NCI-H524 treated with DMSO at 0.1 percent for 48 hours (cell line): Measurements from ENCODE around the gene ZNF567.
"Not testable (repeated sequence)": the region's sequence is repeated elsewhere in the genome, so short reads cannot be mapped to it uniquely, and the experiment has no call there.

ENCODE experiments used
- DNase-seq: peaks from one replicate; lab custom pipeline; 2025; lab: John Stamatoyannopoulos, UW

Gene ZNF567

GRCh38 chr19:36687214-36688056 lies at the start of gene ZNF567:
Gene ZNF567 (plus strand): TSS chr19:36687612. CDS start chr19:36694868, 7,256 bp downstream.
- DNase-seq: peak; percentile 82

DNA sequence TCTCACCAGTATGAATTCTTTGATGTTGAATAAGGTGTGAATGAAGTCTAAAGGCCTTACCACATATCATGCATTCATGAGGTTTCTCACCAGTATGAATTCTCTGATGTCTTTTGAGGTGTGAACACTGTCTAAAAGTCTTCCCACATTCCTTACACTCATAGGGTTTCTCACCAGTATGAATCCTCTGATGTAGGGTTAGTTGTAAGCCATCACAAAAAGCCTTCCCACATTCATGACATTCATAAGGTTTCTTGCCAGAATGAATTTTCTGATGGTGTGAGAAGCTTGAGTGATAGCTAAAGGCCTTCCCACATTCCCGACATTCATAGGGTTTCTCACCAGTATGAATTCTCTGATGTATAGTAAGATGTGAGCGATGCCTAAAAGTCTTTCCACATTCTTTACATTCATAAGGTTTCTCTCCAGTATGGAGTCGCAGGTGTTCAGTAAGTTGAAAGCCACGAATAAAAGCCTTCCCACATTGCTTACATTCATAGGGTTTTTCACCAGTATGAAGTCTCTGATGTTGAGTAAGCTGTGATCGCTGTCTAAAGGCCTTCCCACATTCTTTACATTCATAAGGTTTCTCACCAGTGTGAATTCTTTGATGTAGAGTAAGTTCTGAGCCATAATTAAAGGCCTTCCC lies 48.4 kb upstream of the ZNF567 start:
- DNase-seq: no peak

DNA sequence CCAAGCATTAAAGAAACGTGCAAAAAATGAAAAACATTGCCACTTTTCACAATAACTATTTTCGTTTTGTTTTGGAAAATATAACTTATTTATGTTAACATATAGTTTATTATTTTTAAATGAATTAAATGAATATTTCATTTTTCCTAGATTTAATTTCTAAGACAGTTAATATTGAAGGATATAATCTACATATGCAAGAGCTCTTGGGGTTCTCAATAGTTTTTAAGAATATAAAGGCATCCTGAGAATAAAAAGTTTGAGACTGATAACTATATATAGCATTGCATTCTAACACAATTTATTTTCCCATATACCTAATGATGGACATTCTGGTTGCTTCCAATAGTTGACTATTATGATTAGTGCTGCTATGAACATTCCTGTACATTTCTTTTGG lies 40.7 kb upstream of the ZNF567 start:
- DNase-seq: no peak

DNA sequence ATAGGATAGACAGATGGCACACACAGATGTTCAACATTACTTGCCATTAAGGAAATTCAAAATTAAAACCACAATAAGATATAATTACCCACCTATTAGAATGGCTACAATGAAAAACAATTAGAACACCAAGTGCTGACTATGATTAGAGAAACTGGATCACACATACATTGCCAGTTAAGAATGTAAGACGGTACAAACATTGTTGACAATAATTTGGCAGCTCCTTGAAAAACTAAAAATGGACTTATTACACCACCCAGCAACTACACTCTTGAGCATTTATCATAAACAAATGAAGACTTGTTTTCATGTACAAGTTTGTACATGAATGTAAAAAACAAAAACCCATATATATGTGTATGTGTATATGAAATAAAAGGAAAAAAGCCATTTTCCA lies 34.5 kb upstream of the ZNF567 start:
- peak; percentile 4 for DNase-seq

DNA sequence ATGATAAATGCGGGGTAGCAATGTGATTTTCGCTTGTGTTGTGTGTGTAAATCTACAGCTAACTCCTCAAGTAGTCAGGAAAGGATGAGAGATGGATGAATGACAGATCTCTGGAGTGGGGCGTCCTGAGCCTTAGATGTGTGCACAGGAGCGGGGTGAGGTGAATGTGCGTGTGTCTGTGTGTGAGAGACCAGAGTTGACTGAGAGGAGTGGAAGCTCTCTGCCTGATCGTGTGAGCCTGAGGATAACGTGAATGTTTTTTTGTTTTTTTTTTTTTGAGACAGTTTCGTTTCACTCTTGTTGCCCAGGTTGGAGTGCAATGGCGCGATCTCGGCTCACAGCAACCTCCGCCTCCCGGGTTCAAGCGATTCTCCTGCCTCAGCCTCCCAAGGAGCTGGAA lies 21.6 kb upstream of the ZNF567 start:
- no peak for DNase-seq

DNA sequence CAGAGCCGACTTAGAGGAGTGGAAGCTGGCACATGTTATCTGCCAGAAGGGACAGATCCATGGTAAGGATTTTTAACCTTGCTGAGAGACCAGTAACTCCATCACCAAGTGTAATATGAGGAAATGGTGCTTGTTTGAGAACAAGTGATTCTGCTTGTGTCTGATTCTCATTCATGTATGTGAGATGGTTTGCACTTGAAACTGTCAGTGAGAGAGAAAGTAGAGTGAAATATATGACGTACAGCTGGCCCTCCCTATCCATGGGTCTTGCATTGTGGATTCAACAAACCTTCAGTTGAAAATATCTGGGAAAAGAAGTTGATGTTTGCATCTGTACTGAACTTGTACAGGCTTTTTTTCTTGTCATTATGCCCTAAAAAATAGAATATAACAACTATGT lies 18.8 kb upstream of the ZNF567 start:
- DNase-seq: no peak

GRCh38 chr19:36672368-36672767 lies 15.0 kb upstream of the ZNF567 start:
- DNase-seq: no peak

GRCh38 chr19:36674201-36674600 lies 13.2 kb upstream of the ZNF567 start:
- DNase-seq: no peak

GRCh38 chr19:36679455-36679854 lies 8.0 kb upstream of the ZNF567 start:
- no peak for DNase-seq

GRCh38 chr19:36685835-36686234 lies 1.6 kb upstream of the ZNF567 start:
- no peak for DNase-seq

- DNase-seq: no peak
Observed at GRCh38 chr19:36686365-36687213, 823 bp upstream of the ZNF567 start.

GRCh38 chr19:36688058-36688457 lies 646 bp downstream of the ZNF567 start:
- DNase-seq: no peak

GRCh38 chr19:36707134-36707533 lies 19.7 kb downstream of the ZNF567 start:
- DNase-seq: no peak

DNA sequence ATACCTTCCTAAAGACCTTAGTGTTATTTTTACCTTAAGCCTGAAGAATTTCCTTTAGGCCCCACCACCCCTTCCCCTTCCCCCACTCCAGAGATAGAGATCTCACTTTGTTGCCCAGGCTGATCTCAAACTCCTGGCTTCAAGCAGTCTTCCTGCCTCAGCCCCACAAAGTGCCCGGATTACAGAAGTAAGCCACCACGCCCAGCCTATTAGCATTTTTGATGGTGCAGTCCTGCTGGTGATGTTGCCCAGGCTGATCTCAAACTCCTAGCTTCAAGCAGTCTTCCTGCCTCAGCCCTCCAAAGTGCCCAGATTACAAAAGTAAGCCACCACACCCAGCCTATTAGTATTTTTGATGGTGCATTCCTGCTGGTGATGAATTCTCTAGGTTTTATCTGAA lies 22.0 kb downstream of the ZNF567 start:
- no peak for DNase-seq

DNA sequence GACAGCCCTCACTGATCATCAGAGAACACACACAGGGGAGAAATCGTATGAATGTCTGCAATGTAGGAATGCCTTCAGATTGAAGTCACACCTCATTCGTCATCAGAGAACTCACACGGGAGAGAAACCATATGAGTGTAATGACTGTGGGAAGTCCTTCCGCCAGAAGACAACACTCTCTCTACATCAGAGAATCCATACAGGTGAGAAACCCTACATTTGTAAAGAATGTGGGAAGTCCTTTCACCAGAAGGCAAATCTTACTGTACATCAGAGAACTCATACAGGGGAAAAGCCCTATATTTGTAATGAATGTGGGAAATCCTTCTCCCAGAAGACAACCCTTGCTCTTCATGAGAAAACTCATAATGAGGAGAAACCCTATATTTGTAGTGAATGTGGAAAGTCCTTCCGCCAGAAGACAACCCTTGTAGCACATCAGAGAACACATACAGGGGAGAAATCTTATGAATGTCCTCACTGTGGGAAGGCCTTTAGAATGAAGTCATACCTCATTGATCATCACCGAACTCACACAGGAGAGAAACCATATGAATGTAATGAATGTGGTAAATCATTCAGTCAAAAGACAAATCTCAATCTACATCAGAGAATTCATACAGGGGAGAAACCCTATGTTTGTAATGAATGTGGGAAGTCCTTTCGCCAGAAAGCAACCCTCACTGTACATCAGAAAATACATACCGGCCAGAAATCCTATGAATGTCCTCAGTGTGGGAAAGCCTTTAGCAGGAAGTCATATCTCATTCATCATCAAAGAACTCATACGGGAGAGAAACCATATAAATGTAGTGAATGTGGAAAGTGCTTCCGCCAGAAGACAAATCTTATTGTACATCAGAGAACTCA lies 32.5 kb downstream of the ZNF567 start:
- no peak for DNase-seq

- not testable (repeated sequence) for DNase-seq
Observed at GRCh38 chr19:36736166-36736565, 48.8 kb downstream of the ZNF567 start.

DNA sequence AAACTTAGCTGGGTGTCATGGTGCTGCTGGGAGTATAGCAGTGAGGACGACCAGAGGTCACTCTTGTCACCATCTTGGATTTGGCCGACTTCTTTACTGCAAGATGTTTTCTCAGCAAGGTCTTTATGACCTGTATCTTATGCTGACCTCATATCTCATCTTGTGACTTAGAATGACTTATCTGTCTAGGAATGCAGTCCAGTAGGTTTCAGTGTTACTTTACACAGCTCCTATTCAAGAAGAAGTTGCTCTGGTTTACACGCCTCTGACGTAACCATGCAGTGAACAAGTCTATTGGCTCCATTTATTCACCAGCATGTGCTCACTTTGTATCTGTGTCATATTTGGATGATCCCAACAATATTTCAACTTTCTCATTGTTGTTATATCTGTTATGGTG lies 58.5 kb downstream of the ZNF567 start:
- DNase-seq: no peak

GRCh38 chr19:36747750-36748149 lies 60.3 kb downstream of the ZNF567 start:
- DNase-seq: no peak

DNA sequence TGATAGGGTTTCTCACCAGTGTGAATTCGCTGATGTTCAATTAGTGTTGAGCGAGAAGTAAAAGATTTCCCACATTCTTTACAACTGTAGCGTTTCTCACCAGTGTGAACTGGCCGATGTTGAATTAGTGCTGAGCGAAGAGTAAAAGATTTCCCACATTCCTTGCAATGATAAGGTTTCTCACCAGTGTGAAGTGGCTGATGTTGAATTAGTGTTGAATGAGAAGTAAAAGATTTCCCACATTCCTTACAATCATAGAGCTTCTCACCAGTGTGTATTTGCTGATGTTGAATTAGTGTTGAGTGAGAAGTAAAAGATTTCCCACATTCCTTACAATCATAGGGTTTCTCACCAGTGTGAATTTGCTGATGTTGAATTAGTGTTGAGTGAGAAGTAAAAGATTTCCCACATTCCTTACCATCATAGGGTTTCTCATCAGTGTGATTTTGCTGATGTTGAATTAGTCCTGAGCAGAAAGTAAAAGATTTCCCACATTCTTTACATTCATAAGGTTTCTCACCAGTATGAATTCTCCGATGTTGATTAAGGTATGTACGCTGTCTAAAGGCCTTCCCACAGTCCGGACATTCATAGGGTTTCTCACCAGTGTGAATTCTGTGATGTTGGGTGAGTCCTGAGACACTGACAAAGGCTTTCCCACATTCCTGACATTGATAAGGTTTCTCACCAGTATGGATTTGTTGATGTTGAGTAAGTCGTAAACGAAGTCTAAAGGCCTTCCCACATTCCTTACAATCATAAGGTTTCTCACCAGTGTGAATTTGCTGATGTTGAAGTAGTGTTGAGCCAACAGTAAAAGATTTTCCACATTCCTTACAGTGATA lies 61.2 kb downstream of the ZNF567 start:
- no peak for DNase-seq

- DNase-seq: not testable (repeated sequence)
Observed at GRCh38 chr19:36749613-36750012, 62.2 kb downstream of the ZNF567 start.
